GM19043 (cell line): Measurements from ENCODE around the gene VWF.

ENCODE experiments used
- ATAC-seq: cut with Tn5 transposase; IDR thresholded peaks from one replicate; pipeline ENCODE4 v1.9.1; 2021; ENCODE audit warnings: low read depth; ENCODE audit not compliant: unreplicated experiment

Gene VWF

GRCh38 chr12:6062757-6063735 is 61.4 kb downstream of the VWF start:
- ATAC-seq, result no peak

- ATAC-seq, result no peak
These were observed 62.1 kb downstream of the VWF start for GRCh38 chr12:6062395-6062756.

GRCh38 chr12:6061660-6062059 is 62.8 kb downstream of the VWF start:
- no peak for ATAC-seq

GRCh38 chr12:6059860-6060565 is 64.5 kb downstream of the VWF start:
- ATAC-seq, result no peak

- no peak for ATAC-seq
These were observed 65.2 kb downstream of the VWF start for GRCh38 chr12:6059221-6059620.

- ATAC-seq, result no peak
These were observed 65.8 kb downstream of the VWF start for GRCh38 chr12:6058481-6059161.

- no peak for ATAC-seq
These were observed 66.8 kb downstream of the VWF start for GRCh38 chr12:6057700-6058099.

- ATAC-seq, result no peak
These were observed 67.8 kb downstream of the VWF start for GRCh38 chr12:6056406-6057240.

GRCh38 chr12:6053541-6053940 is 70.9 kb downstream of the VWF start:
- ATAC-seq, result no peak

- ATAC-seq, result no peak
These were observed 71.5 kb downstream of the VWF start for GRCh38 chr12:6052940-6053329.

GRCh38 chr12:6052206-6052939 is 72.1 kb downstream of the VWF start:
- ATAC-seq, result no peak

GRCh38 chr12:6049992-6050391 is 74.5 kb downstream of the VWF start:
- ATAC-seq, result no peak

GRCh38 chr12:6049587-6049986 is 74.9 kb downstream of the VWF start:
- ATAC-seq, result no peak

- ATAC-seq, result no peak
These were observed 76.9 kb downstream of the VWF start for GRCh38 chr12:6047249-6048237.

GRCh38 chr12:6046511-6047180 is 77.8 kb downstream of the VWF start:
- no peak for ATAC-seq

GRCh38 chr12:6045438-6045837 is 79.0 kb downstream of the VWF start:
- ATAC-seq, result no peak

- ATAC-seq, result no peak
These were observed 80.4 kb downstream of the VWF start for GRCh38 chr12:6044082-6044481.

GRCh38 chr12:6042446-6042845 is 82.0 kb downstream of the VWF start:
- no peak for ATAC-seq
